Measurements from ENCODE around the gene PLA2G12A.

Gene PLA2G12A

GRCh38 chr4:109718759-109719158 is 11.1 kb downstream of the PLA2G12A start:
- no peak for TF ChIP-seq CTCF (IDR thresholded peaks at IDR 0.05; ENCODE audit: borderline replicate concordance, control extremely low read depth, extremely low read depth, insufficient read depth, missing control alignments)
- DNase-seq (ENCODE audit: low spot score) = no peak
- in situ Hi-C loops (cut with MboI; ENCODE audit: low sequenced_read_pairs, unreplicated experiment) = no loop called here

GRCh38 chr4:109713500-109713899 is 16.4 kb downstream of the PLA2G12A start:
- no peak for DNase-seq (ENCODE audit: low spot score)
- in situ Hi-C loops (cut with MboI; ENCODE audit: low sequenced_read_pairs, unreplicated experiment) = no loop called here
- TF ChIP-seq CTCF (IDR thresholded peaks at IDR 0.05; ENCODE audit: borderline replicate concordance, control extremely low read depth, extremely low read depth, insufficient read depth, missing control alignments) = no peak

GRCh38 chr4:109708990-109709389 is 20.9 kb downstream of the PLA2G12A start:
- TF ChIP-seq CTCF (IDR thresholded peaks at IDR 0.05; ENCODE audit: borderline replicate concordance, control extremely low read depth, extremely low read depth, insufficient read depth, missing control alignments) = no peak
- DNase-seq (ENCODE audit: low spot score) = peak; percentile 39
- in situ Hi-C loops (cut with MboI; ENCODE audit: low sequenced_read_pairs, unreplicated experiment) = no loop called here

- no peak for TF ChIP-seq CTCF (IDR thresholded peaks at IDR 0.05; ENCODE audit: borderline replicate concordance, control extremely low read depth, extremely low read depth, insufficient read depth, missing control alignments)
- in situ Hi-C loops (cut with MboI; ENCODE audit: low sequenced_read_pairs, unreplicated experiment) = no loop called here
- no peak for DNase-seq (ENCODE audit: low spot score)
These were observed 21.4 kb downstream of the PLA2G12A start for GRCh38 chr4:109708435-109708834.

- in situ Hi-C loops (cut with MboI; ENCODE audit: low sequenced_read_pairs, unreplicated experiment) = no loop called here
- no peak for TF ChIP-seq CTCF (IDR thresholded peaks at IDR 0.05; ENCODE audit: borderline replicate concordance, control extremely low read depth, extremely low read depth, insufficient read depth, missing control alignments)
- DNase-seq (ENCODE audit: low spot score) = no peak
These were observed 26.1 kb downstream of the PLA2G12A start for GRCh38 chr4:109703664-109704361.

- peak; percentile 68 for TF ChIP-seq CTCF (IDR thresholded peaks at IDR 0.05; ENCODE audit: borderline replicate concordance, control extremely low read depth, extremely low read depth, insufficient read depth, missing control alignments)
- DNase-seq (ENCODE audit: low spot score) = peak; percentile 87
- in situ Hi-C loops (cut with MboI; ENCODE audit: low sequenced_read_pairs, unreplicated experiment) = no loop called here
These were observed 26.8 kb downstream of the PLA2G12A start, which contains the start of gene CASP6 for GRCh38 chr4:109702950-109703663. CASP6 (minus strand) TSS chr4:109703445; CDS start chr4:109703395, 50 bp downstream.
